Measurements from ENCODE around the gene CLGN.
A peak's percentile ranks its signal among the peaks of the same experiment; 100 is the strongest.
"Not testable (repeated sequence)": the region's sequence is repeated elsewhere in the genome, so short reads cannot be mapped to it uniquely, and the experiment has no call there.

Gene CLGN

GRCh38 chr4:140427106-140427918 lies at the start of gene CLGN:
CLGN (minus strand) TSS chr4:140427648; CDS start chr4:140413078, 14,570 bp downstream.
- DNase-seq, result peak; percentile 27

- no peak for DNase-seq
Measured at GRCh38 chr4:140472156-140472555, 44.7 kb upstream of the CLGN start.

GRCh38 chr4:140469791-140470733 lies 42.6 kb upstream of the CLGN start:
- DNase-seq, result no peak

- DNase-seq, result no peak
Measured at GRCh38 chr4:140466146-140466545, 38.7 kb upstream of the CLGN start.

- no peak for DNase-seq
Measured at GRCh38 chr4:140463614-140464013, 36.2 kb upstream of the CLGN start.

GRCh38 chr4:140463182-140463581 lies 35.7 kb upstream of the CLGN start:
- DNase-seq, result no peak

GRCh38 chr4:140450352-140450751 lies 22.9 kb upstream of the CLGN start:
- no peak for DNase-seq

- no peak for DNase-seq
Measured at GRCh38 chr4:140448830-140449229, 21.4 kb upstream of the CLGN start.

GRCh38 chr4:140448162-140448561 lies 20.7 kb upstream of the CLGN start:
- DNase-seq, result no peak

- not testable (repeated sequence) for DNase-seq
Measured at GRCh38 chr4:140444347-140444746, 16.9 kb upstream of the CLGN start.

GRCh38 chr4:140439644-140440142 lies 12.2 kb upstream of the CLGN start:
- DNase-seq, result no peak

GRCh38 chr4:140427919-140428471 lies 547 bp upstream of the CLGN start:
- no peak for DNase-seq

- no peak for DNase-seq
Measured at GRCh38 chr4:140426610-140427105, 790 bp downstream of the CLGN start.

GRCh38 chr4:140423106-140423505 lies 4.3 kb downstream of the CLGN start:
- no peak for DNase-seq

GRCh38 chr4:140413130-140413969 lies 14.1 kb downstream of the CLGN start:
- DNase-seq, result not testable (repeated sequence)

- DNase-seq, result no peak
Measured at GRCh38 chr4:140408974-140409373, 18.5 kb downstream of the CLGN start.

GRCh38 chr4:140406292-140406691 lies 21.2 kb downstream of the CLGN start:
- DNase-seq, result no peak

- no peak for DNase-seq
Measured at GRCh38 chr4:140400111-140400510, 27.3 kb downstream of the CLGN start.

GRCh38 chr4:140395668-140396067 lies 31.8 kb downstream of the CLGN start:
- no peak for DNase-seq

GRCh38 chr4:140388015-140388414 lies 39.4 kb downstream of the CLGN start:
- DNase-seq, result no peak

- no peak for DNase-seq
Measured at GRCh38 chr4:140382732-140383131, 44.7 kb downstream of the CLGN start.

GRCh38 chr4:140374130-140374477 lies 53.3 kb downstream of the CLGN start:
- no peak for DNase-seq

Measured in activated naive CD4-positive, alpha-beta T cell treated with Interleukin-2 at 50 U/mL for 16 hours (primary cell).